ENCODE measurements around the gene TBPL1. TPM values are rescaled to one million over a fixed set of nuclear protein-coding genes. Genes with fewer than 3 reads are reported as not detected.

TBPL1 gene
- total and polyA plus RNA-seq, 7 experiments from 2014 or later, result 21.0 to 51.2 (median 31.2) TPM

DNA sequence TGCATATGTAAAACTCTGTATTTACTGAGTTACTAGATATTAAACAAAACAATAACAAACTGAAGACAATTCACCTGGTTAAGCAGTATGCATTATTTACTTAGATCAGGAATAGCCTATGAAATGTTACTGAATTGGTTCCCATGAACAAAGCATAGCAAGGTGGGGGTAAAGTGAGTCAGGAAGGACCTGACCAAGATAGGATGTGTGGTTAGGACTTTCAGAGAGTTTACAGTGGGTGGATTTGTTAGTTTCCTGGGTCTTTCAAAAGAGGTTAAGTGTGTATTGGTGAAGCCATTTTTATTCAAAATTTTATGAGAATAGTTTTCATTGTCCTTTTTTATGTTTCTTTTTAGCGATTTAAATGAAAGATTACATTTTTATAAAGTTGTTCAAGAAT lies 32.9 kb downstream of the TBPL1 start:
- Histone ChIP-seq H3K27ac (ENCODE audit: low read depth, low read length) (no peak overlapping the region), H3K36me3 (ENCODE audit: control insufficient read depth in 2 of 3, insufficient read depth in 3 of 3, low read length in 3 of 3) (peaks cover 0 to 19% (median 4%) of the 10 kb centered on the region in 3 experiments), H3K27me3 (ENCODE audit: control insufficient read depth in 2 of 2, insufficient read depth in 2 of 2, low read length in 2 of 2) (no peaks in the 10 kb centered on the region), H3K4me3 (ENCODE audit: low read length) (no peak overlapping the region), H3K9me3 (ENCODE audit: control insufficient read depth in 2 of 3, low read length in 3 of 3) (no peaks in the 10 kb centered on the region), H3K4me1 (ENCODE audit: control insufficient read depth in 2 of 2, insufficient read depth in 2 of 2, low read length in 2 of 2) (peaks cover 0 to 12% of the 10 kb centered on the region in 2 donors)
- DNase-seq (no peak), ATAC-seq (no peak)
- intact Hi-C loops (cut with micrococcal nuclease), result no loop called here
- Mint-ChIP-seq H3K4me3 (peak overlapping the region in 2 of 10 donors; percentile 16 to 30), H3K4me1 (peaks cover 22 to 47% (median 33%) of the 10 kb centered on the region in 7 donors), H3K27me3 (no peaks in the 10 kb centered on the region), H3K9me3 (no peaks in the 10 kb centered on the region), H3K27ac (peak overlapping the region in 1 of 9 donors; percentile 67), H3K36me3 (peaks cover 5 to 44% (median 15%) of the 10 kb centered on the region in 5 donors)
- ChIA-PET POLR2A (interaction anchor here (0.8 kb wide), 1 partner anchor 39 kb away, joined by 4 read pairs; no protein-coding TSS in a partner anchor), CTCF (no interaction called here)

DNA sequence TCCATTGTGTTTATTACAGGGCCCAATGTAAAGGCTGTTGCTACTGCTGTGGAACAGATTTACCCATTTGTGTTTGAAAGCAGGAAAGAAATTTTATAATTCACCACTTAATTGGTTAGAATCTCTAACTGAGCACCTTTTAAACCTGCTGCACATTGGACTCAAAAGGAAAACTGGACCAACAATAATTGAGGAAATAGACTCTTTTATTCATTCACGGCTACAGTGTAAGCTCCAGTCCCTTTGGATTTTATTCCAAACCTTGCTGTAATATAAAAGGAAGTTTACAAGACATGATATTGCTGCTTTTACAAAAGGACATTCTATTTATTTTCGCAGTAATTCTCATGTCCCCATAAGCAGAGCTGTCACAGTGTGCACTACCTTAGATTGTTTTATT lies 33.9 kb downstream of the TBPL1 start:
- intact Hi-C loops (cut with micrococcal nuclease), result no loop called here
- Mint-ChIP-seq H3K4me1 (peaks cover 20 to 42% (median 31%) of the 10 kb centered on the region in 7 donors), H3K36me3 (peaks cover 5 to 39% (median 15%) of the 10 kb centered on the region in 5 donors), H3K27me3 (no peaks in the 10 kb centered on the region), H3K4me3 (no peak overlapping the region), H3K27ac (no peak overlapping the region), H3K9me3 (no peaks in the 10 kb centered on the region)
- POLR2A ChIA-PET, result no interaction called here
- no peaks in the 10 kb centered on the region for H3K9me3 ChIP-seq (ENCODE audit: control insufficient read depth in 2 of 3, low read length in 3 of 3)
- H3K36me3 ChIP-seq (ENCODE audit: control insufficient read depth in 2 of 3, insufficient read depth in 3 of 3, low read length in 3 of 3), result peaks cover 0 to 19% (median 4%) of the 10 kb centered on the region in 3 experiments
- CTCF ChIA-PET, result no interaction called here
- DNase-seq (no peak), ATAC-seq (no peak)
- no peaks in the 10 kb centered on the region for H3K27me3 ChIP-seq (ENCODE audit: control insufficient read depth in 2 of 2, insufficient read depth in 2 of 2, low read length in 2 of 2)
- H3K4me1 ChIP-seq (ENCODE audit: control insufficient read depth in 2 of 2, insufficient read depth in 2 of 2, low read length in 2 of 2), result peaks cover 0 to 12% of the 10 kb centered on the region in 2 donors
- no peak overlapping the region for H3K4me3 ChIP-seq (ENCODE audit: low read length)
- H3K27ac ChIP-seq (ENCODE audit: low read depth, low read length), result no peak overlapping the region

DNA sequence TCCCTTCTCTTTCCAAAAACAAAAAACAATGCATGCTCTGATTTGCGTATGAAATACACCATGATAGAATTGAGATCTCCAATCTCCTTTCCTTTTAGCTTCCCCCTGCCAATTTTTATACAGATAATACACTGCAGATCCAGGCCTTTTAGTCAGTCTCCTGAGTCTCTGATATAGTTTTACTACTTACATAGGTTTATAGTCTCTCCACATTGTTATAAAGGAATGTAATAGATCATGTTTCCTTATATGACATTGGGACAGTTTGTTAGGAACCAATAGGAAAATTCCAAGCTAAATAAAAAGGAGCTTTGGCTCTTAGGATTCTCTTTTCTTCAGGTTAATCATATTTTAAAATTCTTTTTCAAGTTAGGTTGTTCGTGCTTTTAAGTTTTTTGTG lies 36.5 kb downstream of the TBPL1 start:
- Mint-ChIP-seq H3K27ac (no peak overlapping the region), H3K9me3 (no peaks in the 10 kb centered on the region), H3K4me1 (peaks cover 5 to 18% (median 13%) of the 10 kb centered on the region in 7 donors), H3K27me3 (no peaks in the 10 kb centered on the region), H3K4me3 (no peak overlapping the region), H3K36me3 (peaks cover 4 to 28% (median 13%) of the 10 kb centered on the region in 5 donors)
- Histone ChIP-seq H3K9me3 (ENCODE audit: control insufficient read depth in 2 of 3, low read length in 3 of 3) (no peaks in the 10 kb centered on the region), H3K4me1 (ENCODE audit: control insufficient read depth in 2 of 2, insufficient read depth in 2 of 2, low read length in 2 of 2) (no peaks in the 10 kb centered on the region), H3K27ac (ENCODE audit: low read depth, low read length) (no peak overlapping the region), H3K4me3 (ENCODE audit: low read length) (no peak overlapping the region), H3K27me3 (ENCODE audit: control insufficient read depth in 2 of 2, insufficient read depth in 2 of 2, low read length in 2 of 2) (no peaks in the 10 kb centered on the region), H3K36me3 (ENCODE audit: control insufficient read depth in 2 of 3, insufficient read depth in 3 of 3, low read length in 3 of 3) (peaks cover 0 to 17% (median 2%) of the 10 kb centered on the region in 3 experiments)
- ATAC-seq (no peak), DNase-seq (no peak)
- ChIA-PET CTCF (interaction anchor here (0.7 kb wide), 1 partner anchor 16 kb away, joined by 3 read pairs; no protein-coding TSS in a partner anchor), POLR2A (no interaction called here)
- intact Hi-C loops (cut with micrococcal nuclease), result no loop called here

DNA sequence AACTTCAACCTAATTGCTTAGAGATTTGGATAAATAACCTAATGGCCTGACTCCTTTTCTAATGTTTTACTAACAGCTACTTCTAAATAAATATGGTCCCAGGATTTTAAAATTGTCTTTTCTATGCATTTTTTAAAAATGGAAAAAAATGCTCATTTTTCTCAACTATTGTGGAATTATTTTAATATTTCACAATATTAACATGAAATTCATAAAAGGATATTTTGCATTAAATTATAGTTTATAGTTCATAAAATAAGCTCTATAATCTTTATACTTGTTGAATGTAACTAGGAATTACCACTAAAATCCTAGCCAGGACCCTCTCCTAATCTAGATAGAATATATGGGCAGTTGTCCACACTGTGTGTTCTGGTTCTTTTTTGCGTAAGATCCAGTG lies 37.3 kb downstream of the TBPL1 start:
- ATAC-seq, result no peak
- Mint-ChIP-seq H3K36me3 (peaks cover 4 to 24% (median 12%) of the 10 kb centered on the region in 5 donors), H3K9me3 (no peaks in the 10 kb centered on the region), H3K27ac (no peak overlapping the region), H3K4me1 (peaks cover 5 to 13% (median 12%) of the 10 kb centered on the region in 7 donors), H3K27me3 (no peaks in the 10 kb centered on the region), H3K4me3 (no peak overlapping the region)
- POLR2A ChIA-PET, result no interaction called here
- Histone ChIP-seq H3K4me1 (ENCODE audit: control insufficient read depth in 2 of 2, insufficient read depth in 2 of 2, low read length in 2 of 2) (no peaks in the 10 kb centered on the region), H3K27me3 (ENCODE audit: control insufficient read depth in 2 of 2, insufficient read depth in 2 of 2, low read length in 2 of 2) (no peaks in the 10 kb centered on the region), H3K36me3 (ENCODE audit: control insufficient read depth in 2 of 3, insufficient read depth in 3 of 3, low read length in 3 of 3) (peaks cover 0 to 13% (median 0%) of the 10 kb centered on the region in 3 experiments), H3K4me3 (ENCODE audit: low read length) (no peak overlapping the region), H3K9me3 (ENCODE audit: control insufficient read depth in 2 of 3, low read length in 3 of 3) (no peaks in the 10 kb centered on the region), H3K27ac (ENCODE audit: low read depth, low read length) (no peak overlapping the region)
- CTCF ChIA-PET, result interaction anchor here (0.6 to 0.7 kb wide), 2 partner anchors 880 to 984 kb away, joined by 3 to 5 read pairs; no protein-coding TSS in a partner anchor
- no peak for DNase-seq
- intact Hi-C loops (cut with micrococcal nuclease), result no loop called here

DNA sequence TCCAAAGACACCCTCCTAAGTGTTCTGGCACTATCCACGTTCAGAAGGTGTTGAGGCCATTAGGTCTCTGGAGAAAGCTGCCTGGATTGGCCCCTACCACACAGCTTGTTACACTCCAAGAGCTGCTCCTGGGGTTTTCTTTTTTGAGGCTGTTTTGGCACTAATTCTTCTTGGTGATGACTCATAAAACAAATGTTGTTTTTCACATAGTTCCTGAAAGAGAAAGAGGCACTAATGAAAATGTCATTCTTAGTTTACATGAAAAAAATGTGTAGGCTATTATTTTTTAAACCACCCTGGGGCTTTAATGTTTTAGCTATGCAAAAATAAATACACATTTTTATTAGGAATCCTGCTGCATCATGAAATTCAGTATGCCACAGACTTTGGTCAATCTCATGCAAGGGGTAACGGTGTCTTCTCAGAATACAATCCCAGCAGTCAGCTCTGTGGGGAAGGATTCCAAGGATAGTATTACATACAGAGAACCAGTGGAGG lies 38.1 kb downstream of the TBPL1 start:
- H3K27me3 ChIP-seq (ENCODE audit: control insufficient read depth in 2 of 2, insufficient read depth in 2 of 2, low read length in 2 of 2), result no peaks in the 10 kb centered on the region
- ChIA-PET CTCF (interaction anchor here (0.6 to 0.7 kb wide), 2 partner anchors 18 to 37 kb away, joined by 3 read pairs; no protein-coding TSS in a partner anchor), POLR2A (no interaction called here)
- peaks cover 0 to 4% (median 4%) of the 10 kb centered on the region in 7 donors for H3K4me1 Mint-ChIP-seq
- no peak overlapping the region for H3K4me3 Mint-ChIP-seq
- no peak for ATAC-seq
- H3K9me3 ChIP-seq (ENCODE audit: control insufficient read depth in 2 of 3, low read length in 3 of 3), result no peaks in the 10 kb centered on the region
- no peak overlapping the region for H3K4me3 ChIP-seq (ENCODE audit: low read length)
- no peaks in the 10 kb centered on the region for H3K9me3 Mint-ChIP-seq
- H3K27me3 Mint-ChIP-seq, result no peaks in the 10 kb centered on the region
- DNase-seq, result no peak
- intact Hi-C loops (cut with micrococcal nuclease), result no loop called here
- no peaks in the 10 kb centered on the region for H3K4me1 ChIP-seq (ENCODE audit: control insufficient read depth in 2 of 2, insufficient read depth in 2 of 2, low read length in 2 of 2)
- no peak overlapping the region for H3K27ac ChIP-seq (ENCODE audit: low read depth, low read length)
- peaks cover 4 to 18% (median 7%) of the 10 kb centered on the region in 5 donors for H3K36me3 Mint-ChIP-seq
- H3K27ac Mint-ChIP-seq, result no peak overlapping the region
- H3K36me3 ChIP-seq (ENCODE audit: control insufficient read depth in 2 of 3, insufficient read depth in 3 of 3, low read length in 3 of 3), result peaks cover 0 to 7% (median 0%) of the 10 kb centered on the region in 3 experiments

DNA sequence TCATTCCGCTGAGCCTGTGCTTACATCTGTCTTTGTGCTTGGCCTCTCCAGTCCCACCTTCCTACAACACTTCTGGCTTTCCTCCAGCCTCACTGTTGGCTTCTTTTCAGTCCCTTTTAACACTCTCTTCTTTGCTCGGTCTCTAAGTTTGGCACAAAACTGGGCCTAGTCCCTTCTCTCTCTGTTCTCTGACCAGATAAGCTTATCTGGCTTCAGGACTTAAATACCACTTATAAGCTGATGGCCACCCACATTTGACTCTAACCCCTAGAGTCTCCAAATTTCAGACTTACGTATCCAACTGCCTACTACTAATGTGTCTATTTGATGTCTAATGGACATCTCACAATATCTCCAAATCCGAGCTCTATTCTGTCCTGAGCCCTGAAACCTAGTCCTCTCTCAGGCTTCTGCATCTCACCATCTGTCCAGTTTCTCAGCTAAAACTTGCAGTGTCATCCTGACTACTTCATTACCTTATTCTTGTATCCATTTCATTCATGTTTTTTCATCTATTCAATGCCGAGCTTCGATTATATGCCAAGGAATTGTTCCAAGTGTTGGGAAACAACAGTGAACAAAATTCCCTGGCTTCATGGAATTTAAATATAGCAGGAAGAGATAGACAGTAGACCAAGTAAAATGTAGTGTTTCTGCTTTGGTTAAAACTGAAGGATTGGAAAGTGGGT lies 40.1 kb downstream of the TBPL1 start:
- no peak overlapping the region for H3K4me3 Mint-ChIP-seq
- Histone ChIP-seq H3K36me3 (ENCODE audit: control insufficient read depth in 2 of 3, insufficient read depth in 3 of 3, low read length in 3 of 3) (no peaks in the 10 kb centered on the region), H3K4me1 (ENCODE audit: control insufficient read depth in 2 of 2, insufficient read depth in 2 of 2, low read length in 2 of 2) (no peaks in the 10 kb centered on the region)

More for the DNA sequence above, 40.1 kb downstream of the TBPL1 start:
- Mint-ChIP-seq H3K27ac (no peak overlapping the region), H3K4me1 (no peaks in the 10 kb centered on the region), H3K36me3 (peaks cover 0 to 8% (median under 1%) of the 10 kb centered on the region in 5 donors), H3K27me3 (no peaks in the 10 kb centered on the region), H3K9me3 (no peaks in the 10 kb centered on the region)
- no peak for ATAC-seq
- DNase-seq, result no peak
- H3K27me3 ChIP-seq (ENCODE audit: control insufficient read depth in 2 of 2, insufficient read depth in 2 of 2, low read length in 2 of 2), result no peaks in the 10 kb centered on the region
- no peak overlapping the region for H3K27ac ChIP-seq (ENCODE audit: low read depth, low read length)
- H3K4me3 ChIP-seq (ENCODE audit: low read length), result no peak overlapping the region
- ChIA-PET CTCF (interaction anchor here (0.8 to 1.0 kb wide), 2 partner anchors 14 to 69 kb away, joined by 3 read pairs; no protein-coding TSS in a partner anchor), POLR2A (no interaction called here)
- intact Hi-C loops (cut with micrococcal nuclease), result no loop called here
- no peaks in the 10 kb centered on the region for H3K9me3 ChIP-seq (ENCODE audit: control insufficient read depth in 2 of 3, low read length in 3 of 3)
